Transverse colon (tissue), 4 donors: ENCODE measurements around the gene GATAD1.

Source experiments
- EP300 ChIP-seq: sonication (generic); formaldehyde crosslinking; IDR thresholded peaks from one replicate; pipeline ENCODE4 v1.6.1; 2017; ENCODE audit warnings: antibody characterized with exemption, low read depth
- POLR2A ChIP-seq: fragments of 450-650 bp; IDR thresholded peaks from one replicate; pipeline ENCODE4 v1.6.1; 2016; ENCODE audit warnings: antibody characterized with exemption, mild to moderate bottlenecking, moderate library complexity
- POLR2AphosphoS5 ChIP-seq, 3 donors: sonication (generic); formaldehyde crosslinking; IDR thresholded peaks; one replicate each; pipeline ENCODE4 v1.6.1; 2016; ENCODE audit warnings: antibody characterized with exemption in 3 of 3
- TF ChIP-seq, protein P1 (sequence below), 5 experiments: fragments of 200-600 bp in 3 of 5; fragments of 450-650 bp in 2 of 5; sonication (generic) in 3 of 5; IDR thresholded peaks; 1 replicate in 2 of 5; 2 replicates in 3 of 5; pipeline ENCODE4 v1.5.1; 2016 to 2017; ENCODE audit warnings: antibody characterized with exemption in 5 of 5, inconsistent platforms in 3 of 5, mild to moderate bottlenecking in 2 of 5, moderate library complexity in 1 of 5

DNA sequence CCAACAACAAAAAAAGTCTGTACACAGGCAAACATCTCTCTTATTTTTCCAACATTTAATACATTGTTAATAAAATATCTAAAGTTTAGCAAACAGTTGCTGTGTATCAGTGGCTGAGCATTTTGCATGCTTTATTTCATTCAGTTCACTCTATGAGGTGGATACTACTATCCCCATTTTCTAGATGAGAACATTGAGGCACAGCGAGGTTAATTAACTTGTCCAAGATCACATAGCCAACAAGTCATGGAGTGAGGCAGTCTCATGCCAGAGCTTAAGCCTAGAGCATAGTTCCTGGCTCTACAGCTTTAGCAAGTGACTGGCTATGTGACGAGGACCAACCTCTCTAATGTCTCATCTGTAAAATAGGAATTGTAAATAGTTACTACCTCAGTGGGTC is 4.4 kb downstream of the GATAD1 start:
- TF ChIP-seq EP300 (no peak), POLR2AphosphoS5 (IDR thresholded peaks at IDR 0.05) (no peak), POLR2A (no peak)
- TF ChIP-seq, protein P1, sequence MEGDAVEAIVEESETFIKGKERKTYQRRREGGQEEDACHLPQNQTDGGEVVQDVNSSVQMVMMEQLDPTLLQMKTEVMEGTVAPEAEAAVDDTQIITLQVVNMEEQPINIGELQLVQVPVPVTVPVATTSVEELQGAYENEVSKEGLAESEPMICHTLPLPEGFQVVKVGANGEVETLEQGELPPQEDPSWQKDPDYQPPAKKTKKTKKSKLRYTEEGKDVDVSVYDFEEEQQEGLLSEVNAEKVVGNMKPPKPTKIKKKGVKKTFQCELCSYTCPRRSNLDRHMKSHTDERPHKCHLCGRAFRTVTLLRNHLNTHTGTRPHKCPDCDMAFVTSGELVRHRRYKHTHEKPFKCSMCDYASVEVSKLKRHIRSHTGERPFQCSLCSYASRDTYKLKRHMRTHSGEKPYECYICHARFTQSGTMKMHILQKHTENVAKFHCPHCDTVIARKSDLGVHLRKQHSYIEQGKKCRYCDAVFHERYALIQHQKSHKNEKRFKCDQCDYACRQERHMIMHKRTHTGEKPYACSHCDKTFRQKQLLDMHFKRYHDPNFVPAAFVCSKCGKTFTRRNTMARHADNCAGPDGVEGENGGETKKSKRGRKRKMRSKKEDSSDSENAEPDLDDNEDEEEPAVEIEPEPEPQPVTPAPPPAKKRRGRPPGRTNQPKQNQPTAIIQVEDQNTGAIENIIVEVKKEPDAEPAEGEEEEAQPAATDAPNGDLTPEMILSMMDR (IDR thresholded peaks at IDR 0.05): no peak
